ENCODE results near the gene VPS8. TPM values are rescaled to one million over a fixed set of nuclear protein-coding genes. Genes with fewer than 3 reads are reported as not detected.

Gene VPS8
- total and polyA plus RNA-seq, 2 of the 8 experiments (the other 6 are each of a cell fraction or from before 2014, with no cell fraction given) = 13.0 to 41.0 TPM

DNA sequence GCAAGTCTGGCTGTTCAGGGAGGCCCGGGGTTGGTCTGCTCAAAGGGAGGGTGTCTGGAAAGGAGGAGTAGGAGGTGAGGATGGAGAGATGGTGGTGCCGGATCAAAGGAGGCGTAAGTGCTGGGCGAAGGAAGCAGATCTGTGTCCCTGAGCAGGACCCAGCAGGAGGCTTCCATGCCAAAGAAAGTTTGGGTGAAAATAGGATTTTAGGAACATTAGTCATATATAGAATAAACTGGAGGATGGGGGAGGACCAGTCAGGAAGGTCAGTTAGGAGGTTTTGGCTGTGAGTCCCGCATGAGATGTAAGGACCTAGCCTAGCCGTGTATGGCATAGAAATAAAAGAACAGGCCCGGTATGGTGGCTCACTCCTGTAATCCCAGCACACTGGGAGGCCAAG lies 28.6 kb upstream of the VPS8 start (continued):
- TF ChIP-seq, protein P1, sequence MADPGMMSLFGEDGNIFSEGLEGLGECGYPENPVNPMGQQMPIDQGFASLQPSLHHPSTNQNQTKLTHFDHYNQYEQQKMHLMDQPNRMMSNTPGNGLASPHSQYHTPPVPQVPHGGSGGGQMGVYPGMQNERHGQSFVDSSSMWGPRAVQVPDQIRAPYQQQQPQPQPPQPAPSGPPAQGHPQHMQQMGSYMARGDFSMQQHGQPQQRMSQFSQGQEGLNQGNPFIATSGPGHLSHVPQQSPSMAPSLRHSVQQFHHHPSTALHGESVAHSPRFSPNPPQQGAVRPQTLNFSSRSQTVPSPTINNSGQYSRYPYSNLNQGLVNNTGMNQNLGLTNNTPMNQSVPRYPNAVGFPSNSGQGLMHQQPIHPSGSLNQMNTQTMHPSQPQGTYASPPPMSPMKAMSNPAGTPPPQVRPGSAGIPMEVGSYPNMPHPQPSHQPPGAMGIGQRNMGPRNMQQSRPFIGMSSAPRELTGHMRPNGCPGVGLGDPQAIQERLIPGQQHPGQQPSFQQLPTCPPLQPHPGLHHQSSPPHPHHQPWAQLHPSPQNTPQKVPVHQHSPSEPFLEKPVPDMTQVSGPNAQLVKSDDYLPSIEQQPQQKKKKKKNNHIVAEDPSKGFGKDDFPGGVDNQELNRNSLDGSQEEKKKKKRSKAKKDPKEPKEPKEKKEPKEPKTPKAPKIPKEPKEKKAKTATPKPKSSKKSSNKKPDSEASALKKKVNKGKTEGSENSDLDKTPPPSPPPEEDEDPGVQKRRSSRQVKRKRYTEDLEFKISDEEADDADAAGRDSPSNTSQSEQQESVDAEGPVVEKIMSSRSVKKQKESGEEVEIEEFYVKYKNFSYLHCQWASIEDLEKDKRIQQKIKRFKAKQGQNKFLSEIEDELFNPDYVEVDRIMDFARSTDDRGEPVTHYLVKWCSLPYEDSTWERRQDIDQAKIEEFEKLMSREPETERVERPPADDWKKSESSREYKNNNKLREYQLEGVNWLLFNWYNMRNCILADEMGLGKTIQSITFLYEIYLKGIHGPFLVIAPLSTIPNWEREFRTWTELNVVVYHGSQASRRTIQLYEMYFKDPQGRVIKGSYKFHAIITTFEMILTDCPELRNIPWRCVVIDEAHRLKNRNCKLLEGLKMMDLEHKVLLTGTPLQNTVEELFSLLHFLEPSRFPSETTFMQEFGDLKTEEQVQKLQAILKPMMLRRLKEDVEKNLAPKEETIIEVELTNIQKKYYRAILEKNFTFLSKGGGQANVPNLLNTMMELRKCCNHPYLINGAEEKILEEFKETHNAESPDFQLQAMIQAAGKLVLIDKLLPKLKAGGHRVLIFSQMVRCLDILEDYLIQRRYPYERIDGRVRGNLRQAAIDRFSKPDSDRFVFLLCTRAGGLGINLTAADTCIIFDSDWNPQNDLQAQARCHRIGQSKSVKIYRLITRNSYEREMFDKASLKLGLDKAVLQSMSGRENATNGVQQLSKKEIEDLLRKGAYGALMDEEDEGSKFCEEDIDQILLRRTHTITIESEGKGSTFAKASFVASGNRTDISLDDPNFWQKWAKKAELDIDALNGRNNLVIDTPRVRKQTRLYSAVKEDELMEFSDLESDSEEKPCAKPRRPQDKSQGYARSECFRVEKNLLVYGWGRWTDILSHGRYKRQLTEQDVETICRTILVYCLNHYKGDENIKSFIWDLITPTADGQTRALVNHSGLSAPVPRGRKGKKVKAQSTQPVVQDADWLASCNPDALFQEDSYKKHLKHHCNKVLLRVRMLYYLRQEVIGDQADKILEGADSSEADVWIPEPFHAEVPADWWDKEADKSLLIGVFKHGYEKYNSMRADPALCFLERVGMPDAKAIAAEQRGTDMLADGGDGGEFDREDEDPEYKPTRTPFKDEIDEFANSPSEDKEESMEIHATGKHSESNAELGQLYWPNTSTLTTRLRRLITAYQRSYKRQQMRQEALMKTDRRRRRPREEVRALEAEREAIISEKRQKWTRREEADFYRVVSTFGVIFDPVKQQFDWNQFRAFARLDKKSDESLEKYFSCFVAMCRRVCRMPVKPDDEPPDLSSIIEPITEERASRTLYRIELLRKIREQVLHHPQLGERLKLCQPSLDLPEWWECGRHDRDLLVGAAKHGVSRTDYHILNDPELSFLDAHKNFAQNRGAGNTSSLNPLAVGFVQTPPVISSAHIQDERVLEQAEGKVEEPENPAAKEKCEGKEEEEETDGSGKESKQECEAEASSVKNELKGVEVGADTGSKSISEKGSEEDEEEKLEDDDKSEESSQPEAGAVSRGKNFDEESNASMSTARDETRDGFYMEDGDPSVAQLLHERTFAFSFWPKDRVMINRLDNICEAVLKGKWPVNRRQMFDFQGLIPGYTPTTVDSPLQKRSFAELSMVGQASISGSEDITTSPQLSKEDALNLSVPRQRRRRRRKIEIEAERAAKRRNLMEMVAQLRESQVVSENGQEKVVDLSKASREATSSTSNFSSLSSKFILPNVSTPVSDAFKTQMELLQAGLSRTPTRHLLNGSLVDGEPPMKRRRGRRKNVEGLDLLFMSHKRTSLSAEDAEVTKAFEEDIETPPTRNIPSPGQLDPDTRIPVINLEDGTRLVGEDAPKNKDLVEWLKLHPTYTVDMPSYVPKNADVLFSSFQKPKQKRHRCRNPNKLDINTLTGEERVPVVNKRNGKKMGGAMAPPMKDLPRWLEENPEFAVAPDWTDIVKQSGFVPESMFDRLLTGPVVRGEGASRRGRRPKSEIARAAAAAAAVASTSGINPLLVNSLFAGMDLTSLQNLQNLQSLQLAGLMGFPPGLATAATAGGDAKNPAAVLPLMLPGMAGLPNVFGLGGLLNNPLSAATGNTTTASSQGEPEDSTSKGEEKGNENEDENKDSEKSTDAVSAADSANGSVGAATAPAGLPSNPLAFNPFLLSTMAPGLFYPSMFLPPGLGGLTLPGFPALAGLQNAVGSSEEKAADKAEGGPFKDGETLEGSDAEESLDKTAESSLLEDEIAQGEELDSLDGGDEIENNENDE (IDR thresholded peaks at IDR 0.05; ENCODE audit: insufficient replicate concordance, low read length) = no peak
- TF ChIP-seq YY1 (IDR thresholded peaks at IDR 0.05; ENCODE audit: low read depth, low read length) (no peak), RXRA (IDR thresholded peaks at IDR 0.05; ENCODE audit: insufficient read depth, low read depth, low read length) (no peak), JUN (IDR thresholded peaks at IDR 0.05; ENCODE audit: low read depth, low read length) (no peak), TEAD4 (IDR thresholded peaks at IDR 0.05; ENCODE audit: low read depth, low read length) (no peak)
